Limb (tissue), 2 donors: ENCODE measurements around the gene LENG9.
"Not testable (repeated sequence)": the region's sequence is repeated elsewhere in the genome, so short reads cannot be mapped to it uniquely, and the experiment has no call there.

Experiments
- DNase-seq, 2 donors: peaks; one replicate each; pipeline ENCODE4 v3.0.0-alpha.2; 2016; ENCODE audit errors: extremely low spot score in 2 of 2

The LENG9 gene

GRCh38 chr19:54478677-54479266, 15.2 kb upstream of the LENG9 start:
- DNase-seq: peak in 1 of 2 donors; percentile 48

GRCh38 chr19:54477650-54478049, 14.1 kb upstream of the LENG9 start:
- no peak for DNase-seq

GRCh38 chr19:54475706-54476105, 12.1 kb upstream of the LENG9 start:
- DNase-seq: peak in 1 of 2 donors; percentile 32

- peak in 1 of 2 donors; percentile 33 for DNase-seq
These were observed 10.4 kb upstream of the LENG9 start for GRCh38 chr19:54473892-54474372.

- DNase-seq: peak; percentile 93 to 94
These were observed 9.7 kb upstream of the LENG9 start, which contains the start of gene CDC42EP5 for GRCh38 chr19:54473071-54473891. Gene CDC42EP5, minus strand, starts transcription at chr19:54473296. Its CDS starts 7,749 bp downstream, at chr19:54465547.

- peak in 1 of 2 donors; percentile 76 for DNase-seq
These were observed 7.6 kb upstream of the LENG9 start for GRCh38 chr19:54470991-54471782.

- DNase-seq: no peak
These were observed 6.8 kb upstream of the LENG9 start for GRCh38 chr19:54470276-54470887.

GRCh38 chr19:54469496-54469934, 5.9 kb upstream of the LENG9 start:
- DNase-seq: peak in 1 of 2 donors; percentile 36

- not testable (repeated sequence) for DNase-seq
These were observed 2.5 kb upstream of the LENG9 start for GRCh38 chr19:54466110-54466480.

GRCh38 chr19:54465426-54466109, 2.0 kb upstream of the LENG9 start:
- DNase-seq: peak in 1 of 2 donors; percentile 32

- DNase-seq: peak; percentile 88 to 90
These were observed 1.2 kb upstream of the LENG9 start for GRCh38 chr19:54464630-54465425.

GRCh38 chr19:54464044-54464629, 559 bp upstream of the LENG9 start:
- DNase-seq: peak in 1 of 2 donors; percentile 68

GRCh38 chr19:54462655-54463530, 685 bp downstream of the LENG9 start:
- DNase-seq: peak in 1 of 2 donors; percentile 81

- DNase-seq: no peak
These were observed 1.4 kb downstream of the LENG9 start for GRCh38 chr19:54462047-54462654.

GRCh38 chr19:54461613-54462012, 2.0 kb downstream of the LENG9 start:
- peak in 1 of 2 donors; percentile 48 for DNase-seq

GRCh38 chr19:54461210-54461609, 2.4 kb downstream of the LENG9 start:
- no peak for DNase-seq

GRCh38 chr19:54460230-54461005, 3.2 kb downstream of the LENG9 start:
- no peak for DNase-seq
